Cortex of kidney (tissue), 1 donor: ENCODE results near the gene CLIC4.
"Not testable (repeated sequence)": the region's sequence is repeated elsewhere in the genome, so short reads cannot be mapped to it uniquely, and the experiment has no call there.

ENCODE experiments used
- DNase-seq: peaks from one replicate; lab custom pipeline; 2025; lab: John Stamatoyannopoulos, UW

Gene CLIC4

DNA sequence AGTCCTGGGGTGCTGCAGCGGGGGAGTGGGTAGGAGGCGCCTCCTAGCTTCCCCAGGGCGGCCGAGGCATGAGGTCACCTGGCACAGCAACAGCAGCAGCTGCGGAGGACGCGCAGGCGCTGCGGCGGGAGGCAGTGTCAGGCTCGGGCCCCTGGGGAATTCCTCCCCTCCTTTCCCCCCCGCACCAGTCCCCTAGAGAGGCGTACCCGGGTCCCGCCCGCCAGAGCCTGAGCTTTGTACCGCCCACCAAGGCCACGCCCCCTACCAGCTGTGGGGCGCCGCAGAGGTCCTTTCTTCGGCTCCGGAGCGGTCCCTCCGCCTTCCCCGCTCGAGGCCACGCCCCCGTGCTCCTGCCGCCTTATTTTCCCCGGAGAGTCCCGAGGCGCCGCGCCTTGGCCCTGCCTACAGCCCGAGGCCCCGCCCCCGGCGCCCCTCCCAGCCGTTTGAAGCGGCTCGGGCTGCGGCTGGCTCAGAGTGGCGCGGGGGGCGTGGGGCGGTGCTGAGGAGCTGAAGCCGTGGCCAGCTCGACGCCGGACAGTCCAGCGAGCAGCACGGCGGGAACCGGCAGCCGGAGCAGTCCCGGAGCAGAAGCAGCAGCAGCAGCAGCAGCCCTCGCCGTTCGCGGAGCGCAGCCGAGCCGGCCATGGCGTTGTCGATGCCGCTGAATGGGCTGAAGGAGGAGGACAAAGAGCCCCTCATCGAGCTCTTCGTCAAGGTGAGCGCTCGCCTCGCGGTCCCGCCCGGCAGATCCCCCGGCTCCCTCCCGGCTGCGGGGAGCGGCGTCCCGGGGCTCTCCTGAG lies at the start of gene CLIC4:
CLIC4 (plus strand) TSS at position 537 of the 800 bp plus-strand sequence; CDS start at position 644, 107 bp downstream.
- DNase-seq, result peak; percentile 72

DNA sequence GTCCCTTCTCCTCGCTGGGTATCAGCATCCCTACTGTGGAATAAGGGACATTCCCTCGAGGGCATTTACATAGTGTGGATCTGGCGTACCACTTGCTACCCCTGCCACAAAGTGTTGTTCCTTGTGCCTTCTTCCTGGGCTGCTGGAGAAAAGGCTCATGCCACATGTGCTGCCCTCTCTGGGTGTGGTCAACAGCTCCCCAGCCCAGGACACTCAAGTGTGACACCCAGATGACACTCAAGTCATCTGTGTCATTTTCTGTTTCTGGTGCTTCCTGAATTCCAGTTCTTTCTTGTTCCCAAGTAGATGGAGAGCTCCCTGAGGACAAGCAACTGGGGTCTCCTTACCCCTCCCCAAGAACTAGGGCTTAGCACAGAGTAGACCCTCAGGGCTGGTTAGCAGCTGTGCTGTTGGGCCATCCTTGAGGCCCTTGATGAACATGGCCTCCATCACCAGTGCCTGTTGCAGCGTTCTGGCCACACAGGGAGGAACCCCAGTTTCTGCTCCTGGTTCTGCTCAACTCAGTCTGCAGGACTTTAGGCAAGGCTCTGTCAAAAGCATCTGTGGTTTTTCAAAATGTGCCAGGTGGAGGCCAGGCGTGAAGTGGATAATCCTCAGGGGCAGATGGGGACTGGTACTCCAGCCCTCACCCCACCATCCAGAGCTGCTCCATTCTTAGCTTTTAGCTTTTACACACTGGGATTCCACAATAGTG lies 49.0 kb upstream of the CLIC4 start:
- no peak for DNase-seq

- DNase-seq, result no peak
Measured at GRCh38 chr1:24696756-24697330, 48.4 kb upstream of the CLIC4 start.

- not testable (repeated sequence) for DNase-seq
Measured at GRCh38 chr1:24697453-24698001, 47.7 kb upstream of the CLIC4 start.

- not testable (repeated sequence) for DNase-seq
Measured at GRCh38 chr1:24698326-24698725, 46.9 kb upstream of the CLIC4 start.

- no peak for DNase-seq
Measured at GRCh38 chr1:24699628-24700027, 45.6 kb upstream of the CLIC4 start.

- no peak for DNase-seq
Measured at GRCh38 chr1:24702511-24703293, 42.5 kb upstream of the CLIC4 start.

- no peak for DNase-seq
Measured at GRCh38 chr1:24704411-24705259, 40.6 kb upstream of the CLIC4 start.

DNA sequence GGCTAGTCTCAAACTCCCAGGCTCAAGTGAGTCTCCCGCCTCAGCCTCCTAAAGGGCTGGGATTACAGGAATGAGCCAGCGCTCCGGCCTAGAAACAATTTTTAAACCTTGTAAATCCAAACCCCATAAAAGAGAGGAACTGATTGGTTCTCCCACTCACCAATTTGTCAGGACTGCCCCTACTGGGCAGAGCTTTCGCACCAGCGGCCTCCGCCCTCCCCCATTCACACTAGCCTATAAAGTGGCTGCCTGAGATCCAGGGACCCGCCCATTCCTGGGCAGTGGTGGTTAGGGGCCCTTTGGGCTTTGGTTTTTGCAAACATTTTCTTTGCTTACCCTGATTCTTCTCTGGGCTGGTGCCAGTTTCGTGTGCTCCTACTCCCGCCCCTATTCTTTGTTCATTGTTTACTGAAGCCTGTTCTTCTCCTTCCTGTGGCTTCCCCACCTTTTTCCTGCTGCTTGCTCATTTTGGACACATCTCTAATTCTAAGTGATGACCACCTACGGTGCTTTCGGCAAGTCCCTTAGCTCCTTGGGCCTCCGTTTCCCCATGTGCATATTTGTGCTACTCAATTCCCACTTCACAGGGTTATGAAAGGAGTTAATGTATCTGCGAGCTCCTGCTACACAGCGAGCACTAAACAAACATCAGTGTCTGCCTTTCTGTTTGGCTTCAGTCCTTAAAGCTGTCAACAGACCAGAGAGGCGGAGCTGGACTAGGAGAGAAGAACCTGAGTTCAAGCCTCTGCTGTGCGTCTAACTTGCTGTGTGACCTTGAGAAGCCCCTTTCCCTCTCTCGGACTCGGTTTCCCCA lies 39.8 kb upstream of the CLIC4 start:
- DNase-seq, result no peak

GRCh38 chr1:24706074-24706389 lies 39.2 kb upstream of the CLIC4 start:
- DNase-seq, result not testable (repeated sequence)

DNA sequence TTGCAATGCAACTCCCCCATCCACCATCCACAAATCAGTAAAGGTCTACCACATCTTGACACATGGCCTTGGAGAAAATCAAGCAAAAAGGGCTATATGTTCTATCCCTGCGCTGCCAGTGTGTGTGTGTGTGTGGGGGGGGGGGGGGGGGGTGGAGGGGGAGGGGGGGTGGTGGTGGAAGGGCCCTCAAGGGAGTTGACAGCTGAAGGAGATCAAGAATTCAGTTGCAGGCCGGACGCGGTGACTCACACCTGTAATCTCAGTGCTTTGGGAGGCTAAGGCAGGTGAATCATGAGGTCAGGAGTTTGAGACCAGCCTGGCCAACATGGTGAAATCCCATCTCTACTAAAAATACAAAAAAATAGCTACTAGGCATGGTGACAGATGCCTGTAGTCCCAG lies 37.6 kb upstream of the CLIC4 start:
- no peak for DNase-seq

- no peak for DNase-seq
Measured at GRCh38 chr1:24708938-24709337, 36.3 kb upstream of the CLIC4 start.

GRCh38 chr1:24709791-24710441 lies 35.3 kb upstream of the CLIC4 start:
- no peak for DNase-seq

GRCh38 chr1:24711329-24711728 lies 33.9 kb upstream of the CLIC4 start:
- no peak for DNase-seq

DNA sequence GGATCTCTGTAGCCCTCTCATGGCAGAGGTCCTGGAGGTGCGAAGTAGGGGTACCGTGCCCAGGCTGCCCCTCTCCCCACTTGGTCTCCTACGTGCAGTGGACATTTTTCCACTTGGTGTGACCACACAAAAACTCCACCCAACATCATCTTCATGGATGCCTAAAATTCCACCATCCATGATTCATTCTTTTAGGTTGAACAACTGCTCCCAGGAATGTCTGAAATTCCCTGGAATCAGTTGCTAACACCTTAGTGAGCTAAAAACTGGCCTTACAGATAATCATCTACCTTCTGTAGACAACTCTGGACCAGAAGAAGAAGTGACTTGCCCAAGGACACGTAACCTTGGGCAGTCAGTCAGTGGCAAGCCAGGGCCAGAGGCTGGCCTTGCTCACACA lies 32.1 kb upstream of the CLIC4 start:
- DNase-seq, result no peak

GRCh38 chr1:24713736-24714135 lies 31.5 kb upstream of the CLIC4 start:
- no peak for DNase-seq

DNA sequence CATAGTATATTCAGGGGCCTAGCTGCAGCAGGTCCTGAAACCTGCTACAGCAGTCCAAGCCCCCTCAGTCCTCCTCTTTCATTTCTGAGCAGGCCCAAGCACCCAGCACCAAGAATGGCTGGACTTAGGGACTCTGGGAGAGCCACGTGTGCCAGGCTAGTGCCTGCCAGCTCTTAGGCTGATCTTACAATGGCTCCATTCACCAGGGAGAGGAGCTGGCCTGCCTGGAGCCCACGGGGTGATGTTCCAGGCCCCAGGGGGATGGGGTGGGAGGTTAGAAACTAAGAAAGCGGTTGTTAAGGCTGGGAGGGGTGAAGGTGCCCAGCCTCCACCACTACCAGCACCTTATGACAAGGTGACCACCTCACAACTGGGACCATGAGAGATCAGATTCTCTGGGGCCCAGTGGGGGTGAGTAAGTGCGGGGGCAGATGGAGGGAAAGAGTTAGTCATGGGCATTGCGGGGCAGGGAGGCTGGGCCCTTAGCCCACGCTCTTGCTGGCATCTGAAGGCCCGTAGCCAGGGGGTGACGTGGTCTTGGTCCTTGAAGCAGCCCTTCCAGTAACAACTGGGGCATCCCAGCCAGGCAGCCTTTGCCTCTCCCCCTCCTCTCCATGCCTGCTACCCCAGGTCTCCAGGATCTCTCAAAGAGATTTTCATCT lies 30.3 kb upstream of the CLIC4 start:
- no peak for DNase-seq

- DNase-seq, result no peak
Measured at GRCh38 chr1:24715658-24716057, 29.6 kb upstream of the CLIC4 start.
